Testis (tissue), 2 donors: ENCODE measurements around the gene DDX4.

Experiments
- POLR2A ChIP-seq: fragments of 450-650 bp; IDR thresholded peaks from one replicate; pipeline ENCODE4 v1.6.1; 2017; ENCODE audit warnings: antibody characterized with exemption, mild to moderate bottlenecking, moderate library complexity
- TF ChIP-seq, protein P1 (sequence below), 3 experiments: fragments of 450-650 bp in 2 of 3; fragments of 200-600 bp in 1 of 3; sonication (generic) in 1 of 3; IDR thresholded peaks; one replicate each; pipeline ENCODE4 v1.5.1; 2016 to 2019; ENCODE audit warnings: antibody characterized with exemption in 3 of 3, mild to moderate bottlenecking in 2 of 3, moderate library complexity in 1 of 3

DNA sequence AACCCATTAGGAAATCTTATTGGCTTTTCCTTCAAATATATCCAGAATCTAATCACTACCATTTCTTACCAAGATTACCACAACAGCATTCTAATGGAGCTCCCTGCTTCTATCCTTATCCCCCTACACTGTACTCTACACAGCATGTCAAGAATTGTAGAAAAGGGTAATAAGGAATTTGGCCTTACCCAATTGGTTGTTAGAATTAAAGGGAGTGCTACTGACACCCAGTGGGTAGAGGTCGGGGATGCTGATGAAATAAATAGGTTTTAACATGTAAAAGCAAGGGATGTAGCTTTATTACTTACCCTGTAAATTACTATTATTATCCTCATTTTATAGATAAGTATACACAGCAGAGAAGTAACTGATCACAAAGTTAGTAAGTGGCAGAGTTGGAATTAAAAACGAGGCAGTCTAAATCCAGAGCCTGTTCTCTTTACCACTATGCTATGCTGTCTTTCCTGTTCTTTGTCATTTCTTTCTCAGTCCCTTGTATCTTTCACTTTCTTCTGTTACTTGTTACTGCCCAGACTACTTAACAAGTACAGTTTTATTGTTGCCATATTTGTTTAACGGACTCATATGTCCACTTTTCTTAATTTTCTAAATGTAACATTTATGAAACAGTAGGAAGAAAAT is 36.3 kb upstream of the DDX4 start:
- TF ChIP-seq, protein P1, sequence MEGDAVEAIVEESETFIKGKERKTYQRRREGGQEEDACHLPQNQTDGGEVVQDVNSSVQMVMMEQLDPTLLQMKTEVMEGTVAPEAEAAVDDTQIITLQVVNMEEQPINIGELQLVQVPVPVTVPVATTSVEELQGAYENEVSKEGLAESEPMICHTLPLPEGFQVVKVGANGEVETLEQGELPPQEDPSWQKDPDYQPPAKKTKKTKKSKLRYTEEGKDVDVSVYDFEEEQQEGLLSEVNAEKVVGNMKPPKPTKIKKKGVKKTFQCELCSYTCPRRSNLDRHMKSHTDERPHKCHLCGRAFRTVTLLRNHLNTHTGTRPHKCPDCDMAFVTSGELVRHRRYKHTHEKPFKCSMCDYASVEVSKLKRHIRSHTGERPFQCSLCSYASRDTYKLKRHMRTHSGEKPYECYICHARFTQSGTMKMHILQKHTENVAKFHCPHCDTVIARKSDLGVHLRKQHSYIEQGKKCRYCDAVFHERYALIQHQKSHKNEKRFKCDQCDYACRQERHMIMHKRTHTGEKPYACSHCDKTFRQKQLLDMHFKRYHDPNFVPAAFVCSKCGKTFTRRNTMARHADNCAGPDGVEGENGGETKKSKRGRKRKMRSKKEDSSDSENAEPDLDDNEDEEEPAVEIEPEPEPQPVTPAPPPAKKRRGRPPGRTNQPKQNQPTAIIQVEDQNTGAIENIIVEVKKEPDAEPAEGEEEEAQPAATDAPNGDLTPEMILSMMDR (IDR thresholded peaks at IDR 0.05), result no peak
- TF ChIP-seq POLR2A, result no peak
